ENCODE measurements around the gene MBTPS1.

MBTPS1 gene

DNA sequence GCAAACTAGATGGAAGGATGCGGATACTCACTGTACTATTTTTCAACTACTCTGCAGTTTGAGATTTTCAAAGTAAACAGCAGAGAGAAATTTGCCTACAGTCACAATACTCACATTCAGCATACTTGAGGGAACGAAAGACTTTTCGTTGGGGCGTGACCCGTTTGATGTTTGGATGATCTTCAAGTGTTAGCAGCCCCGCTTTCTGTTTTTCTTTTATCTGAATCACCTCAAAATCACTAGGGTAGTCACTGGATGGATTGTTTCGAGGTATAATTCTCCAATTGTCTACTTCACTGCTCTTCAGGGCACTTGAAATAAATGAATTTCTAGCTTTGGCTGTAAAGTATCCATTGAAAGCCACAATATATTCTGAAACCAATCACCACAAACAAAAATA lies 17.8 kb downstream of the MBTPS1 start:
- DNase-seq (ENCODE audit: low read depth) = no peak

- no peak for DNase-seq (ENCODE audit: low read depth)
These were observed 20.2 kb downstream of the MBTPS1 start for GRCh38 chr16:84096447-84097005.

GRCh38 chr16:84095466-84095865 lies 21.3 kb downstream of the MBTPS1 start:
- no peak for DNase-seq (ENCODE audit: low read depth)

- DNase-seq (ENCODE audit: low read depth) = no peak
These were observed 22.9 kb downstream of the MBTPS1 start for GRCh38 chr16:84093879-84094270.

GRCh38 chr16:84093120-84093878 lies 23.4 kb downstream of the MBTPS1 start:
- no peak for DNase-seq (ENCODE audit: low read depth)

GRCh38 chr16:84091460-84091859 lies 25.3 kb downstream of the MBTPS1 start:
- no peak for DNase-seq (ENCODE audit: low read depth)

DNA sequence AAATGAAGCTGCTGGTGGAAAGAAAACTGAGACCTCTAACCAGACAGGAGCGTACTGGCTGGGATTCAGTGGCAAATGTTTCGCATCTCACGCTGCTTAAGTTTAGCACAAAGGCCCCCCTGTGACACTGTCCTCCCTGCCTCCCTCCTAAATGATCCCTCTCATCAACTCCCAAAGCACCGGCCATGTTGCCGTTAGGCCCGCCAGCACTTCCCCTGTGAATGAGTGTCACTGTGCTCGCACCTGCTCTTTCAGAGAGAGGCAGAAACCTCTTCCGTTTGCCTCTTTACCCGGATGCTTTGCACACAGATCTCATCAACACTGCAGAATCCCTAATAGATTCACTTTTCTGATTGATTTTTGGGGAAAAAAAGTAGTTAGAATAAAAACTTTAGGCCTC lies 26.5 kb downstream of the MBTPS1 start:
- no peak for DNase-seq (ENCODE audit: low read depth)

DNA sequence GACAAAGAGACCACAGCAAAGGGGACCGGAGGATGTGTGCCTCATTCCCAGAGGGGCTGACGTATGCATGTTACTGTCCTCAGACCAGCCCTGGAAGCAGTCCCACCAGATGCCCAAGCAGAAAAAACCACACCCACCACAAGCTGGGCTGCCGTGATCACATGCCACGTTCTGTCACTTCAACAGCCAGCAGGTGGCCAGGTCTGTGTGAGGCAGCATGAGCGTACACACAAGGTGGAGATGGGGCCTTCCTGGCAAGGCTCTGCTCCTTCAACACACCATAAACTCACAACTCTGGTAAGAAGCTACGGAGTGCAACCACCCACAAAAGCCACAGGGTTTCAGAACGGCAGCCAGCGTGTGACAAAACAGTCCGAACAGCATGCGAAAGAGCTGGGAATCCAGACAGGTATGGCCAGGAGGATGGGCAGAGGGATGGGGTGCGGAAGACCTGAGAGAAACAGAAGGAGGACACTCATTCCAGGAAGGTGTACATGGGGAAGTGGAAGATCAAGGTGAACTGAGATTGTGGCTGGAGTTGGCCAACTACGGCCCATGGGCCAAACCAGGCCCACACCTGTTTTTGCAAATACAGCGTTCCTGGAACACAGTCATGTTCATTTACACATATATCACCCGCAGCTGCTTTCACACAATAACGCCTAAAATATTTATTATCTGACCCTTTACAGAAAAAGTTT lies 27.9 kb downstream of the MBTPS1 start:
- DNase-seq (ENCODE audit: low read depth) = peak; percentile 37

GRCh38 chr16:84087466-84088151 lies 29.1 kb downstream of the MBTPS1 start:
- no peak for DNase-seq (ENCODE audit: low read depth)

GRCh38 chr16:84087001-84087400 lies 29.7 kb downstream of the MBTPS1 start:
- DNase-seq (ENCODE audit: low read depth) = no peak

- no peak for DNase-seq (ENCODE audit: low read depth)
These were observed 30.4 kb downstream of the MBTPS1 start for GRCh38 chr16:84086341-84086740.

GRCh38 chr16:84085773-84086172 lies 31.0 kb downstream of the MBTPS1 start:
- no peak for DNase-seq (ENCODE audit: low read depth)

- DNase-seq (ENCODE audit: low read depth) = no peak
These were observed 31.5 kb downstream of the MBTPS1 start for GRCh38 chr16:84085271-84085667.

GRCh38 chr16:84084570-84085270 lies 32.0 kb downstream of the MBTPS1 start:
- DNase-seq (ENCODE audit: low read depth) = peak; percentile 60

GRCh38 chr16:84082835-84083569 lies 33.7 kb downstream of the MBTPS1 start:
- DNase-seq (ENCODE audit: low read depth) = no peak

DNA sequence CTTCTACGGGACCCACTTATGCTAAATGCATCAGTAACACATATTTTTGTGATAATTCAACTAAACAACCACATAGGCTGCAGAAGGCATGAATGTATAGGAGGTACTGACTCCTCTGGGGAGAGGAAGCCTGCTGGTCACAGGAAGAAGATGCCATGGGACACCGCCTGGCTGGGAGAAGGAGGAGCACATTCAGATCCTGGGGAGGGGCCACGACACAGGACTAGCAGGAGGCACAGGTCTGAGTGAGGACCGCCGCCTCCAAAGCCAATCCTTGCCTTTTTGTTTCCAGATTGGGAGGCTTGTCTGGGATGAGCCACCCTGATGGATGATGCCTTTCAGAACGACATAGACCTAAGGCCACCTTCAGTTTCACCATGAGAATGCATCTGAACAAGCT lies 34.6 kb downstream of the MBTPS1 start:
- DNase-seq (ENCODE audit: low read depth) = no peak

- DNase-seq (ENCODE audit: low read depth) = no peak
These were observed 35.2 kb downstream of the MBTPS1 start for GRCh38 chr16:84081446-84081989.

GRCh38 chr16:84080813-84081212 lies 35.9 kb downstream of the MBTPS1 start:
- DNase-seq (ENCODE audit: low read depth) = no peak

DNA sequence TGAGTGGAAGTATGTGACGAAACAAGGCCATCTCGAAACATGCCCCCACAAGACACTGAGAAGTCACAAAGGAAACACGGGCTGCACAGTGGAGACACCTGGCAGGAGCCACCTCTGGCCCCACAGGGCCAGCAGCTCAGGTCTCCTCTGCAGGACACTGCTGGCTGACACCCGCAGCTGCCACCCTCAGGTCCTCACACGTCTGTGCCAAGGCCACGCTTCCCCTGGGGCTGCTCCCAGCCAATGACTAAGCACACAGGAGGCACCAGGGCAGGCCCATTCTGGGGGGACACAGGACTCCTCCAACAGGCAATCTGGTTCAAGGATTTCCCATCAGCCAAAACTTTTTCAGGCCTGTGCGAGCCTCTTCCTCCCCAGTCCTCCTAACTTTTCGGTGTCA lies 36.4 kb downstream of the MBTPS1 start:
- DNase-seq (ENCODE audit: low read depth) = no peak

DNA sequence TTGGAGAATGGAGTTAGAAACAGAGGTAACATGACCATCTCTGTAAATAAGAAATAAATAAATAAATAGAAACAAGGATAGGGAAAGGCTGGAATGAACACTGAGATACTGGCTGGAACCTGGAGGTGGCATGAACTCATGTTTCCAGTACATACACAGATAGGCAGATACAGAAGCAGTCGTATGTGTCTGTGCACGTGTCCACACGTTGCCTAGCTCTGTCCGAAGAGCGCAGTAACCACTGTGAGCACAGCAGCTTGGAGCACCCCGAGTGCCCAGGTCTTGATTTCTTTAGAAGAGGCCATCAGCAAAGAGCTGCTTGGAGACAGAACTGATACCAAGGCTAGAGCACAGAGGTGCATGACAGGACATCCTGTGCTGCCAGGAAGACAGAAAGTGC lies 37.1 kb downstream of the MBTPS1 start:
- no peak for DNase-seq (ENCODE audit: low read depth)

DNA sequence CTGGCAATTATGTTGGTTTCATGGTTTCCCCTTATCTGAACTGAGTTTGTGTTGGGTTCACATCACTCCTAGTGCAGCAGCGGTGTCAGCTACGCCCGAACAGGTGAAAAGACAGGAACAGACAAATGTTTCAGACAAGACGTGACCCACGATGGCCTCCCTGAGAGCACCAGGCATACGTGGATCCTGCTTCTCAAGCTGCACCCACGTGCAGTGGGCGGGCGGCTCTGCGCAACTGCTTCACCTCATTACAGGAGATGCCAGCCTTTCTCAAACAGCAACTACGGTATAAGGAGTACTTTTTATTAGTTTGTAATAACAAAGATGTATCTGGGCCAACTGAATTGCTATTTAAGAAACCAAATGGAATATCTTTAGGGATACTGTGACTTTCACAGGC lies 41.4 kb downstream of the MBTPS1 start:
- no peak for DNase-seq (ENCODE audit: low read depth)
